Bone marrow (tissue), 2 donors: ENCODE measurements around the gene BCKDHB.

Experiments
- DNase-seq, 2 donors: peaks; one replicate each; lab custom pipeline; 2025; lab: John Stamatoyannopoulos, UW

BCKDHB gene

DNA sequence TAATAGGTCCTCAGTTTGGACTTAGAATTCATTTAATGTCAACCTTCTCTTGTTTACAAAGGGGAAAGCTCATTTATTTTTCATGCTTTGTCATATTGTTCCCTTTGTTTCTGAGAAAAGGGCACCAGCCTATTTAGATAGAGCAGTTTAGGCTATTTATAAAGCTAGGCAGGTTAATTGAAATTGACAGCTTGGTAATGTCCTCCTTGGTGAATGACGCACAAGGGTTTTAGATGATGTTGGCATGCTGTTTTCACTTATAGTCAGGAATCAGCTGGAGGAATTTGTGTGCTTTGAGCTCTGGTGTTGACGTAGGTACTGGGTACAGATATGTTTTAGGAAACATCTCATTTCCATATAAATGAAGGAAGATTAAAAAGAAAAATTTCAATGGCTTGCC, 45.2 kb downstream of the BCKDHB start:
- no peak for DNase-seq

DNA sequence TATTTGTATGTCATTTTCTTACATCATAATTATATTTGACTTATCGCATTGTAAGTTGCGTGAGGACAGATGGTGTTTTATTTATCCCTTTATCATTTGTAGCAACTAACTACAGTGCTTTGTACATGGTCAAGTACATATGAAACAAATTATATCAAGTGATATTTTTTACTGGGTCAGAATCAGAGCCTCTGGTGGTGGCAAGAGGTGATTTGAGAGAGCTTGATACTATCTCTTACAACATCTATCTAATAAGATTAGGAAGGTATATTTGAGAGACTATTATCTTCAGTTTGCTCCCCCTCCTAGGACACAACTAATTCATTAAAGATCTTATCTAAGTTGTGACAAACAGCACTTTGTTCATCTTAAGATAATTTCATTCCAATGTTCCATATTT, 47.7 kb downstream of the BCKDHB start:
- no peak for DNase-seq

DNA sequence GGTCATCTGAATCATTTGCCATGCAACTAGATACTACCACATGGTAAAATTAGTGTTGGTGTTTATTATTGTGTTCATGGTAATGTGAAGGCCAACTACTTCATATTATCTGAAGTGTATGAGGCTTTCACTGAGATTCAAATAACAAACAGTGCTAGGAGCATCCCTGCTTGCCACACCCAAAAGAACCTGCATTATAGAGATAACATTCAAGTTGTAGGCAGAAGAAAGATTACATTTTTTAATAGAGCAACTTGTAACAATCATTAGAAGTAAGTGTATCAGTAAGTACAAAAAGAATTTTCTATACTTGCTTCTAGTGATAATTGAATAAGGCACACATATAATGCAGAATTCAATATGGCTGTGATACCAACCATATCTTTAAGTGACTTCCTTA, 49.8 kb downstream of the BCKDHB start:
- no peak for DNase-seq

DNA sequence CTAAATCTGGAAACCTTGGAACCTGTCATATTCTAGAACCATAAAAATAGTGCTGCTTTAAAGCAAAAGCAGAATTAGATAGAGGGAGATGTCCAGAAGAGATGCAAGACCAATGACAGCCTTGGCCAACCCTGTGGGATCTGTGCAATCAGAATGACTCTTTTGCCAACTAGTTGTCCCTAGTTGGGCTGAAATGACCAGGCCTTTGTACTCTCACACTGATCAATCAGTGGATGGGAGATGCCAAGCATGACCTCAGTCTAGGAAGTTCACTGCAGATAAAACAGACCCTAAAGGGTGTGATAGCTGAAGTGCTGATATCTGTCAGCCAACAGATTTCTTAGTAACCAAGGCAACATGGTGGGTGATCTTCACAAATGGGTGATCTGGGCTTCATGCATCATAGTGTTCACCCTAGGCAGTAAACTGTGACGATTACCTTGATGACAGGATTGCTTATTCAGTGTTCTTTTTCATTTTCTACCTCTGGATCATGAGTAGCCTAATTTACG, 52.1 kb downstream of the BCKDHB start:
- no peak for DNase-seq

DNA sequence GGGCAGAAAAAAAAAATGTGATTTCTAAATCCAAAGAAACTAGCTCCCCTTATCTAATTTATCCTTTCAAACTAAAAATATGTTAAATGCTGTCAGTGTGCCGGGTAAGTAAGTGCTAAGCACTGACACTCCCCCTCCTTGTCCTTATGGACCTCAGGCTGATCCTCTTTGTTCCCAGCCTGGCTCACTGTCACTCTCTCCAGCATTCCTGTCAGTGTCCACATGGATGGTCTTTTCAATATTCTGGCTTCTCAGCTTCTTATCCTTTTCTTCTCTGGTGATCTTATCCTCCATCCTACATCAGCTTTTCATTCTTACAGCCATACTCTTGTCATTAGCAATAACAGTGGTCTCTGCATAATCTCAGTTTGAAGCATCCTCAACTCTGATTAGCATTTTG, 55.0 kb downstream of the BCKDHB start:
- no peak for DNase-seq

DNA sequence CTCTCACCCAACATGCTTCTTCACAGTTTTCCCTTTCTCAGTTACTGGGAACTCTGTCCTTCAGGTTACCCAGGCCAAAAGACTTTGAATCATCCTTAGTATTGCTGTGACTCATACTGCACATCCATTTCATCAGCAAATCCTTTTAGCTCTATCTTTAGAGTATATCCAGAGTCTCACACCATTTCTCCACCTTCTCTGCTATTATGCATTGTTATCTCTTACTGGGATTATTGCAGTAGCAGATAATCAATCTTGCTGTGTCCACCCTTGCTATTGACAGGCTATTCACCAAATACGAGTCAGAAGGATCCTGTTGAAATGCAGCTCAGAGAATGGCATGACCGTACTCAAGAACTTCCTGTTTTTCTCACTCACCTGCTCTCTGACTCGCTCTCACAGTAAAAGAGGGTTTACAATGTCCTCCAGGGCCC, 57.3 kb downstream of the BCKDHB start:
- DNase-seq = peak in 1 of 2 donors; percentile 50

DNA sequence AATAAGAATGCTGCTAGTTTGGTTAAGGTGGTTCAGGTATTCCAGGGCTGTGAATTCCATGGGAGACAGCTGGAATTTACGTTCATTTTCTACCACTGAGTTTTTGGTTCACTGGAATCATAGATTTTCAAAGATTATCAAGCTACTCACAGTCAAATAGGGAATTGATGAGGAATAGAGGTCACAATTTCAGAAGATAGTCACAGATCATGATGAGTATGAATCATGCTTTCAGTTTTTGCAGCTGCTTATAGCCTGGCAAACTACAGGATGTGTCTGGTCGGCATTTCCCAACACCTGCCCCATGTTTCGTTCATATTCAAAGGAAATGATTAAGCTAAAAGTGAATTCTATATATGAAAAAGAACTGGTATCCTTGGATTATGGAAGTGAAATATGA, 58.7 kb downstream of the BCKDHB start:
- DNase-seq = peak in 1 of 2 donors; percentile 72

DNA sequence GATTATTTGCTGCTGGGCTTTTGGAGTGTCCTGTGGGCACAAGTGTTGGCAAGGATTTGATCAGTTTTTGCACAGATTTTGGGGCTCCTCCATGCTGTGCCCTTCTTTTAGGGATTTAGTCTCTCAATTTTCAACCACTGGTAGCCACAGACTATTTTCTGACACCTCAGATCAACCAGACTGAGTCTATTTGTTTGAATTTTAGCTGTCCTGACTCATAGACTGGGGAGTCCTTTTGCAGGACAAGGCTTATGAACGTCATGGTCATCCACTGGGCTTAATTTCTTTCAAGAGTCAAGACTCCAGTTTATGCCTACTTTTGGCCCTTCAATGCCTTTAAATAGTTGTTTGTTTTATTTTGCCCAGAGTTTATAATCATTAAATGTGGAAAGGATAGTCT, 59.3 kb downstream of the BCKDHB start:
- DNase-seq = no peak

DNA sequence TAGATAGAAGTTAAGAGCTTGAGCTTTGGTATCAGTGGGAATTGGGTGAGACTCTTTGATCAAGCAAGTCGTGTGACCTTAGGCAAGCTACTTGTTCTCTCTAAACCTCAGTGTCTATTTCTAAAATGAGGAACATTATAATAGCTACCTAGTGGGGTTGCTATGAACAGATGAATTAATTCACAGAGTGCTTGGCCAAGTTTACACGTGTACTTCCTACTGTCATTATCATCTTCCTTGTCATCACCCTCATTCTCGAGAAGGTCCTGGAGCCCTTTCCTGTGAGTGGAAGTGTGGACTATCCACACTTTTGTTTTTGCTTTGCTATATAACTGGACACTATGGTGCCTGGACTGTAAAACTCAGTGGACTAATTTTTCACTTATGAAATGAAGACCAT, 64.0 kb downstream of the BCKDHB start:
- DNase-seq = no peak

DNA sequence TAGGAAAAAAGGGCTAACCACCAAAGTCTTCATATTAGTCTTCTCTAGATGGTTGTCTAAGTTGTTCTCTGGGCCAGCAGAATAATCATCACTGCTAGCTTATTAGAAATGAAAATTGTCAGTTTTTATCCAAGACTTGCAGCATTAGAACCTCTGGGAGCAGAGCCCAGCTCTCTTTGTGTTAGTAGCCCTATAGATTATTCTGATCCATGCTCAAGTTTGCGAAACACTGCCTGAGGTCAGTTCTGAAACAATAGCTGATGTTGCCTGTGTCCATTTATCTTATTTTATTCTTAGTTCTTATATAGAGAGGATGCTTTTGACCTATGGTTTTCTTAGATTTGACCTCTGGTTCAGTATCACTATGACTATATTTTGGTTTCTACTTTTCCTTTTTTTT, 66.9 kb downstream of the BCKDHB start:
- DNase-seq = no peak

DNA sequence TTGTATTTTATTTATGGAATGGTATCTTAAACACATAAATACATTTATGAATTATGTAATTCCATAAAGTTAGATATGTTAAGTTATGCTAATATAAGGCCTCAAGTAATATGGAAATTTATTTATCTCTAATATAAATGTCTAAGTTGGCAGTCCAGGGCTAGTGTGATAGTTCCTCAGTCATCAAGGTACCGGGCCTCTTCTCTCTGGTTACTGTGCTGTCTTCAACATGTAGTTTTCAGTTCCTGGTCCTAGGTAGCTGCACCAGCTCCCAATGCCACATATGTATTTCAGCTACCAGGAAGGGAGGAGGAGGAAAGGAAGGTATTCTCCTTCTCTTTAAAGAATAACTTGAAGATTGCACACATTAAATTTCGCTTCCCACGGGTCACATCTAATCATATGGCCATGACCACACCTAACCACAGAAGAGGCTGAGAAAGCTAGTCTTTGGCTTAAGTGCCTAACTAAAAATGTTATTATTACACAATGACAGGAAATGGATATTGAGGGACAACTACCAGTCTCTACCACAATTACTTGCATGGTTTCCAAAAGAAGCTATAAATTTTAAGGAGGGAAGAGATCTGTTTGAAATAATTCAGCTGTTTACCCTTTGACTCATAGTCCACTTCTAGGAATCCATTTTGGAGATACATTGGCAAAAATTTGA, 68.6 kb downstream of the BCKDHB start:
- no peak for DNase-seq

DNA sequence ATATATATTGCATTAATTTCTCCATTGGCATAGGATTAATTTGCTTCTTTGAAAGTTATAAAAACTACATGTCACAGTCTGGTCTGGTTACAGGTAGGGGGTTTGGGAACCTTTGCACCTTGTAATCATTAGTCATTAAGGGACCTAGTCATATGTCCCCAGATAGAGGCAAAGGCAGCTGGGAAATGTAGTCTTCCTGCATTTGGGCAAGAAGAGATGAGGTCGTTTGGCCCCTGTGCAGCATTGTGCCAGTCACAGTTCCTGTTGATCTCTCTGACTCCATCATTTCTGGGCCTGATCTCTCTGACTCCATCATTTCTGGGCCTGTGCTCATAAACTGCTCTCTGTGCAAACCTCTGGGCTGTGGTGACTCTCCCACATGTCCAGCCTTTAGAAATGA, 73.2 kb downstream of the BCKDHB start:
- DNase-seq = no peak

DNA sequence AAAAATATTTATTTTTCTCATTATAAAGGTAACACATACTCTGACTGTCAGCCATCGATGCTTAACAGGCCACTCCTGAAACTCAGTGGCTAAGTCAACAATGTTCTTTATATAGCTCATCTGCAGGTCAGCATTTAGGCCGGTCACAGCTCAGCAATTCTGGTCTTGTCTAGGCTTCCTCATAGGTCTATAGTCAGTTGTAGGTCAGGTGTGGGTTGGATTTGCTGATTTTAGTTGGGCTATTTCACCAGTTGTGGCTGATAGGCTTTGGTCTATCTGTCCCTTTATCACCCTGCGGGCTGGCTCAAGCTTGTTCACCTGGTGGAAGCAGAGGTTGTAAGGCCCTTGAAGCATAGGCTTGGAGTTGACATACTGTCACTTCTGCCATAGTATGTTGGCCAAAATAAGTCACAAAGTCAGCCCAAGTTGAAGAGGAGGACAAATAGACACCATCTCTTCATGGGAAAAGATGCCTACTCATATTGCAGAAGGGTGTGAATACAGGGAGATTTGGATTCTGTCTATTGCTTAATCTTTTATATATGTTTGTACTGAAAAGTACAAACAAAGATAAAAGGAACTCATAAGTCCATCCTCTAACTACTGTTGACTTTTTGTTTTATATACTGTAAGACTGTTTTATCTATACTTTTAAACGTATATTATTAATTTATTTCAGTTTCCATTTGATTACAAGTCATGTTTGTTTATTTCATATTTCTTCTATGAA, 75.0 kb downstream of the BCKDHB start:
- DNase-seq = no peak

DNA sequence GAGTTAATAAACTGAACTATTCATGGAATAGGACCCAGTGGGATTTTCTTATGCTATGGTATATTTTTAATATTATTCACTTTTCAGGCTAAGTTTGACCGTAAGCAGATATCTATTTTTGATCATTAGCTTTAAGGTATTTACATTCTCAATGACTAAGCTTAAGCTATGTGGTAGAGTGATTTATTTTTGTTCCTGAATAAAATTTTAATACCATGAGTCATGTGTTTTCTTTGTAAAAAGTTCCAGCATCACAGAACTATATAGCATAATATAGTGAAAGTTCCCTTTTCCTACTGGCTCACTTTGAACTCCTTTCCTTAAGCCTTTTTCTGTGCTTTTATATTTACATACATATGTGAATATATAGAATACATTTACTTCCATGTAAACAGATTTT, 75.8 kb downstream of the BCKDHB start:
- DNase-seq = no peak

DNA sequence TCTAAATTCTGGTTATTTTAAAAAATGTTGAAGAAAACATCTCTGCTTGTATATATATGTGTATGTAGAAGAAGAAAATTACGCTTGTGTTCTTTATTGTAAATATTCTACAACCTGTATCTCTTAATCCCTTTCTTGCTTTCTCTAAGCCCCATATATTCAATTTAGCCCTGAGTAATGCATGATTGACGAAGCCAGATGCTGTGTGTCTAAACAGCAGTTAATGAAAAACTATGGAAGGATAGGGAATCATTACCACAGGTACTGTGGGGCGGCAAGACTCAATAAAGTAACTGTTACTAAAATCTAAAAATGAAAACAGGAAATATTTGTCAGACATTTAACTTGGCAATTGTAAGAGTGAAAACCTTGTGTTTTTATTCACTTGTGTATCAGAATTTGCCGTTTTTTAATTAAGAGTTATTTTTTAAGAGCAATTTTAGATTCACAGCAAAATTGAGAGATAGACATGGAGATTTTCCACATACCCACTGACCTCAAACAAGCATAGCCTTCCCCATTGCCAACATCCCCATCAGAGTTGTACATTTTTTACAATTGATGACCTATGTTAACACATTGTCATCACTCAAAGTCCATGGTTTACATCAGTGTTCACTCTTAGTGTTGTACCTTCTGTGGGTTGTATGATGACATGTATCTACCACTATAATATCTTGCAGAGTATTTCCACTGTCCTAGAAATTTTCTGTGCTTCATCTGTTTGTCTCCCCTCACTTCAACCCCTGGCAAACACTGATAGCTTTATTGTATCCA, 76.7 kb downstream of the BCKDHB start:
- DNase-seq = no peak

DNA sequence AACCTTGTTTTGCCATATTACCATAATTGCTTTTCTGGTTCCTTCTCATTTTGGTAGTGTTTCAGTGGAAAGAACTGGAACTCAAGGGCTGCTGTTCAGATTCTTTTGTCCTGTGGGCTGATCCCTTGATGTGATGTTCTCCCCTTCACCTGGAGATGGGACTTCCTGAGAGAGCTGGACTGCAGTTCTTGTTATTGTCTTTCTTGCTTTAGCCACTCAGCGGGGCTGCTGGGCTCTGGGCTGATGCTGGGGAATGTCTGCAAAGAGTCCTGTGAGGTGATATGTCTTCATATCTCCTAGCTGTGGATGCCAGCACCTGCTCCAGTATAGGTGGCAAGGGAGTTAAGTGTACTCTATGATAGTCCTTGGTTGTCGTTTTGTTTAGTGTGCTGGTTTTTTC, 79.0 kb downstream of the BCKDHB start:
- DNase-seq = no peak

DNA sequence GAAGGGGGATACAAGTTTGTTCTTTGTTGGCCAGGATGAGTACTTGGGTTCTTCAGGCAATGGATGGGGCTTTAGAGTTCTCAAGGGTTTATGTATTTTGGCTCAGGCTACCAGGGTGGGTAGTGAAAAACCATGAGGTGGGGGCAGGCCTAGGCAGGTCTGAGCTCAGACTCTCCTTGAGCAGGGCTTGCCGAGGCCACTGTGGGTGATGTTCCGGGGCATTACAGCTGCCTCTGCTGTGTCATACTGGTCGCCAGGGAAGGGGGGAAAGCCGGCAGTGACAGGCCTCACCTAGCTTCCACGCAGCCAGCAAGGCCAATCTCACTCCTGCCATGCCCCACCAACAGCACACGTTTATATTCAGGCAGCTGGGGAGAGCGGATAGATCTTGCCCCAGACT, 79.6 kb downstream of the BCKDHB start:
- no peak for DNase-seq

DNA sequence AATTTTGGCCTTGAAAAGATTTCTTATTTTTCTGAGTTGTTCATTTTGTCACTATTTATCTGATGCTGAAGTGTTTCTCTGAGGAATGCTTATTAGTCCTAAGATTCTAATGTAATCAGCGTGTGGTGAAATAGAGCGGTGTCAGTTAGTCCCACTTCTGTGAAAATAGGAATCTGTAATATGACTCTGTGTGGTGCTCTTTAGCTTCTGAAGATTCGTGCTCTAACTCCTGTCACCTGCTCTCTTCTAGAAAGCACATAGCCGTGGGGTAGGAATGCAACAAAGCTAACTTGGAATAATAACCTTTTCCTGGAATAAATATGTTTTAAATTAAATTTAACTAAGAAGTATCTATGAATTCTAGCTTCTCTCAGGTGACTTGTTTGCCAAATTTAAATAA, 90.4 kb downstream of the BCKDHB start:
- no peak for DNase-seq

DNA sequence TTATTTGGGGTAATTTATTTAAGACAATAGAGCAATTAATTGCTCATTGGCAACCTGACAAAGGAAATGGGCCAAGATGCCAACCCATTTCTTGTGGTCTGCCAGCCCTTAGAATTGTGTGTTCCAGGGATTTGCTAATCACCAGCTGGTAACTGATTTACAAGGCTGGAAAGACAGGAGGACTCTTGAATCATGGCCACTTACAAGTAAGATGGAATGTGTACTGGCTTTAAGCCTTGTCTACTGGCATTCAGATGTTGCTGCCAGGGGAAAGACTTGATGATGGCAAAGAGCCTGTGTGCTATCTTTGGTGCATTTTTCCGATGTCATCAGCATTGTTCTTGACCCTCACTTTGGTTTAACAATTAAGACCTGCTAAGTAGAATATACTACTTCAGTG, 91.0 kb downstream of the BCKDHB start:
- DNase-seq = no peak

DNA sequence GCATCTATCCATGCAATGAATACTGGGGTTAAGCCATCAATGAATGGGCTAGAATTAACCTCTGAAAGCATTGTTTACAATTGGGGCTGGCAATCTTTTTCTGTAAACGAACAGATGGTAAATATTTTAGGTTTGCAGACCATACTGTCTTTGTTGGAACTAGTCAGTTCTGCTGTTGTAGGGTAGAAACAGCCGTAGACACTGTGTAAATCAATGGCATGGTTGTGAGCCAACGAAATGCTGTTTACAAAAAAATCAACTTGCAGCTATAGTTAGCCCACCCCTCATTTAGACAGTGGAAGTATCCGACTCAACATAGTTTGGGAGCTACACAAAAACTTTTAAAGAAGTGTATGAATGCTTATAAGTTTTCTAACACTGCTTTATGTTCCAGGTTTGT, 91.5 kb downstream of the BCKDHB start:
- no peak for DNase-seq

DNA sequence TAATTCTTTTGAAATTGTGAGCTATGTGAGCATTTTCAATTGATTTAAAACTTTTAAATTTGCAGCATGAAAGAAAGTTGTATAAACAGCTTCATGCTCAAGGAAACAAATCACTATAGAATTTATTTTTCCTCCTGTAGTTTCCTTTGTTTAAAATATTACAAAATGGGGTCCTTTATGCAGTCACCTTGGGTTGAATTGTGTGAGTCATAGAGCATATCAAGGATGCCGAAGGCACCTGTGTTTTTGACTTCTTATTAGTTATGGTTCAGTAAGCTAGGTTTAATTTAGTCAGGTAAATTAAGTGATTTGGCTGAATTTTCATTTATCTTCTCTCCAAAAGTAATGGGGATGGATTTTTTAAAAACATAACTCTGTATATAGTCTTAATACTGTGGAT, 96.8 kb downstream of the BCKDHB start:
- DNase-seq = no peak

DNA sequence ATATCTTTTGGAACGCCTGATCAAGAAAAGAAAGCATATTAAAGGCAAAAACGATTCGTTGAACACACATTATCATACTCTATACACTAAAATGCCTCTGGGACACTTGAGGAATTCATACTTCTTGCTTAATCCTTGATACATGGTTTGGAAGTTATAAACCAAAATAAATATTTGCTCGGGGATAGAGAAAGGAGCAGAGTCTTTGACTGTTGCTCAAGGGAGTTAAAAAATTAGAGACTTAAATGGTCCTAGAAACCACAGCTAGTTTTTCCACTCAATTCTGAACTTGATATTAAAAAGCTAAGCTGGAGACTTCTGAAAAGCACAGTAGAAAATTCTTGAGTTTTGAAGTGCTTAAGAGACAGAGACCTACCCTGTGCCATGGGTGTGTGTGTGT, 98.9 kb downstream of the BCKDHB start:
- no peak for DNase-seq

DNA sequence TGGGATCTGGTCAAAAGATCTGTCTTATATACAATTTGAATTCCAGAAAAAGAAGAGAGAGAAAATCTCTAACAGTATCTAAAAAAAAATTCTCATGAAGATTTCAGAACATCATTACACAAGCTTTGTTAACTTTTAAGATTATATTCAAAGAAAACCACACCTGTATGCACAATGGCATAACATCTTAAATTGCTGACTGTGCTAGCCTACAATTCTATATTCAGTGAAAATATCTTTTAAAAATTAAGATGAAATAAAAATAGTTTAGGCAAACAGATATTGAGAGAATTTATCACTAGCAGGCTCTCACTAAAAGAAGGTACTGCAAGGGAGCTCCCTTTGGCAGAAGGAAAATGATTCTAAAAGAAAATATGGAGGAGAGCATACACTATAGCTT, 100.3 kb downstream of the BCKDHB start:
- DNase-seq = no peak
